ENCODE data around the gene MMP24OS. TPM values are rescaled to one million over a fixed set of nuclear protein-coding genes. Genes with fewer than 3 reads are reported as not detected.

The MMP24OS gene
- total RNA-seq, 2 experiments from 2014 or later = 46.6 to 48.4 TPM

DNA sequence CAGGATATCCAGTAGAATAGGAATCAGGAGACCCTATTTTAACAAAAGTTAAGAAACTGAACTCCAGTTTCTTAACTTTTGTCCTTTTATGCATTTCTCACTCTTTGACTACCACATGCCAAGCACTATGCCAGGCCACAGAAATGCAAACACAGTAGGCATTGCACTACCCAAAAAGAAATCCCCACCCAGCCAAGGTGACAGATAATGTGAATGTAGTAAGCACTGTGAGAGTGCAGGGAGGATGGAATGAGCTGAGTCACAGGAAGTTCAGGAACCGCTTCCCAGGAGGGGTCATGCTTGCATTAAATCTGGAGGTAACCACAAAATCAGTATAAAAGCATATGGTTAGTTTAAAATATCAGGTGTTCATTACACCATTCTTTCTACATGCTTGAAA is 34.4 kb upstream of the MMP24OS start:
- H3K4me3 Mint-ChIP-seq = no peak overlapping the region

DNA sequence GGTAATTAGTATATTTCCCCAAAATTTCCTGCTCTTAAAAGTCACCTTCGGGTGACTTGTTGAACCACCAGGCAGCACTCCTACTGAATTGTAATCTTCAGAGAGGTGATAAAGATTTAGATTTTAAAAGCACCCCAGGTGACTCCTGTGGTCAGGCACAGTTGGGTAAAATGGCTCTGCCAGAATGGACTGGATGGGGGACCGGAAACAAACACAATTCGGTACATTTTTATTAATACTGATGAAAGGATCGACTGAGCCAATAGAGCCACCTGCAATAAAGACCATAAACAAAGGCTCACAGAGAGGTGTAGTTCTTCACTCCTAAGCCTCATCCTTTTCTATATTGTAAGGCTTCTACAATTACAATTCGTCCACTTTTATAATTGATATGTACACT is 33.9 kb upstream of the MMP24OS start:
- ATAC-seq (no peak), DNase-seq (no peak)
- Mint-ChIP-seq H3K4me1 (ENCODE audit: low read depth) (peaks cover 54% of the 10 kb centered on the region), H3K27me3 (no peaks in the 10 kb centered on the region), H3K4me3 (no peak overlapping the region), H3K36me3 (ENCODE audit: low read depth) (peaks cover 26% of the 10 kb centered on the region), H3K9me3 (no peaks in the 10 kb centered on the region), H3K27ac (peak overlapping the region; percentile 49)
- ChIA-PET CTCF (interaction anchor here (6.0 kb wide), 1 partner anchor 18 kb away, joined by 31 read pairs; no protein-coding TSS in a partner anchor), POLR2A (interaction anchor here (1.6 kb wide), 1 partner anchor 13 kb away, joined by 4 read pairs; no protein-coding TSS in a partner anchor)
- TF ChIP-seq, protein P1, sequence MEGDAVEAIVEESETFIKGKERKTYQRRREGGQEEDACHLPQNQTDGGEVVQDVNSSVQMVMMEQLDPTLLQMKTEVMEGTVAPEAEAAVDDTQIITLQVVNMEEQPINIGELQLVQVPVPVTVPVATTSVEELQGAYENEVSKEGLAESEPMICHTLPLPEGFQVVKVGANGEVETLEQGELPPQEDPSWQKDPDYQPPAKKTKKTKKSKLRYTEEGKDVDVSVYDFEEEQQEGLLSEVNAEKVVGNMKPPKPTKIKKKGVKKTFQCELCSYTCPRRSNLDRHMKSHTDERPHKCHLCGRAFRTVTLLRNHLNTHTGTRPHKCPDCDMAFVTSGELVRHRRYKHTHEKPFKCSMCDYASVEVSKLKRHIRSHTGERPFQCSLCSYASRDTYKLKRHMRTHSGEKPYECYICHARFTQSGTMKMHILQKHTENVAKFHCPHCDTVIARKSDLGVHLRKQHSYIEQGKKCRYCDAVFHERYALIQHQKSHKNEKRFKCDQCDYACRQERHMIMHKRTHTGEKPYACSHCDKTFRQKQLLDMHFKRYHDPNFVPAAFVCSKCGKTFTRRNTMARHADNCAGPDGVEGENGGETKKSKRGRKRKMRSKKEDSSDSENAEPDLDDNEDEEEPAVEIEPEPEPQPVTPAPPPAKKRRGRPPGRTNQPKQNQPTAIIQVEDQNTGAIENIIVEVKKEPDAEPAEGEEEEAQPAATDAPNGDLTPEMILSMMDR (IDR thresholded peaks at IDR 0.05) = no peak
- intact Hi-C loops (cut with micrococcal nuclease) = no loop called here

More for the DNA sequence above, 34.4 kb upstream of the MMP24OS start:
- TF ChIP-seq, protein P1 (IDR thresholded peaks at IDR 0.05) = no peak
- Mint-ChIP-seq H3K27ac (peak overlapping the region; percentile 49), H3K36me3 (ENCODE audit: low read depth) (peaks cover 26% of the 10 kb centered on the region), H3K27me3 (no peaks in the 10 kb centered on the region), H3K4me1 (ENCODE audit: low read depth) (peaks cover 49% of the 10 kb centered on the region), H3K9me3 (no peaks in the 10 kb centered on the region)
- intact Hi-C loops (cut with micrococcal nuclease) = no loop called here
- DNase-seq (peak; percentile 39), ATAC-seq (peak; percentile 46)
- ChIA-PET POLR2A (no interaction called here), CTCF (interaction anchor here (3.4 to 6.0 kb wide), 2 partner anchors 7 to 17 kb away, joined by 22 to 31 read pairs; no protein-coding TSS in a partner anchor)

DNA sequence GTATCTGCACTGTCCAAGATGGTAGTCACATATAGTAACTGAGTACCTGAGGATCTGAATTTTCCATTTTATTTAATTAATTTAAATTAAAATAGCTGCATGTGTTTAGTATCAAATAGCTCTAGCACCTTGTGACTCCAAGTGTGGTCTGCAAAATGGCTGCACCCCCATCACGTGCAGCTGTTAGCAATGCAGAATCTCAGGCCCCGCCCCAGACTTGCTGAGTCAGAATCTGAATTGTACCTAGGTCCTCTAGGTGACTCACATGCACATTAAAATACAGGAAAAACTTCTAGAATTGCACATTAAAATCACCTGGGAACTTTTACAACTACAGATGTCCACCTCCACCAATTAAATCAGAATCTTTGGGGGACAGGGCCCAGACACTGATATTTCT is 33.5 kb upstream of the MMP24OS start:
- DNase-seq = peak; percentile 88
- ChIA-PET CTCF (interaction anchor here (0.8 to 6.0 kb wide), 3 partner anchors 18 to 153 kb away, joined by 3 to 31 read pairs (median 3); partner anchors contain the start of gene EIF6), POLR2A (interaction anchor here (1.6 kb wide), 1 partner anchor 13 kb away, joined by 4 read pairs; no protein-coding TSS in a partner anchor)
- Mint-ChIP-seq H3K9me3 (no peaks in the 10 kb centered on the region), H3K36me3 (ENCODE audit: low read depth) (peaks cover 26% of the 10 kb centered on the region), H3K4me1 (ENCODE audit: low read depth) (peaks cover 58% of the 10 kb centered on the region), H3K27ac (peak overlapping the region; percentile 49), H3K4me3 (no peak overlapping the region), H3K27me3 (no peaks in the 10 kb centered on the region)
- intact Hi-C loops (cut with micrococcal nuclease) = no loop called here
- ATAC-seq = peak; percentile 78
- TF ChIP-seq, protein P1 (IDR thresholded peaks at IDR 0.05) = no peak

DNA sequence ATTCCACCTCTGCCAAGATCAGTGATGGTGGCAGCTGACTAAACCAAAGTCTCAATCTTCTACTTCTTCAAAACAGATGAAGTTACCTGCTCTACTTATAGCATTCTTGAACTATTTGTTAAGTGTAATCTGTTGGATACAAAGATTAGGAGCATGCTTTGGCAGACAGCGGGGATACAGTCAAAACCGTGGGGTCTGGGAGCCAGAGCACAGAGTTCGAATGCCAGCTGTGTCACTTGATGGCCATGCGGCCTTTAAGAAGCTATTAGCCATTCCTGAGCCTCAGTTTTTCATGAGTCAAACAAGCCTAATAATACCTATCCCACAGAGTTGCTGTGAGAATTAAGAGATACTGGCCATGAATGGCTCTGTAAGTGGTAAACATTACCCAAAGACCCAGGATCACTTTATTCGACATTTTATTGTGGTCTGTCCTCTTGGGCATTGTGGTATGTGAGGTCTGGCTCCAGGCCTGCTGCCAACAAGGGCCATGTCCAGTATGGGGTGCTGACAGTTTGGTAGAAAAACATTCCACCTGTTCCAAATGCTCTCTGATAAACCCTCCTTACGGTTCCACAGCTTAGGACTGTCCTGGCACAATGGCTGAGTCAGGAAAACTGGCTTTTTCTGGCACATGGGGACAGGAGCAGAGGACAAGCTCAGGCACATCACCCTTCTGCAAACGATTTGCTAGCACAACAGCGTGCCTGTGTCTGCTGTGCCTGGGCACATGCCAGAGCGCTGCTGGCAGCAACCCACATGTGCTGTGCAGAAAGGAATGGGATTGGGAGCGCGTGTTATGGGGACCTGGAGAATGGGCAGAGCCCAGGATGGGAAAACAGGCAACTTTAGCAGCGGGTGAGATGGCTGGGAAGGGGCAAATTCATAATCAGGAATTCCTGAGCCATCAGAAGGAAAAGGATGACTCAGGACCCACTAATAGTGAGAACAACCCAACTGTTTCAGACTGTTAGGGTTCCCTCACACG is 30.0 kb upstream of the MMP24OS start:
- Mint-ChIP-seq H3K4me3 (no peak overlapping the region), H3K27ac (peak overlapping the region; percentile 69), H3K4me1 (ENCODE audit: low read depth) (peaks cover 68% of the 10 kb centered on the region), H3K9me3 (no peaks in the 10 kb centered on the region), H3K27me3 (no peaks in the 10 kb centered on the region), H3K36me3 (ENCODE audit: low read depth) (peaks cover 21% of the 10 kb centered on the region)
- CTCF ChIA-PET = interaction anchor here (0.6 to 6.0 kb wide), 11 partner anchors 6 to 147 kb away, joined by 3 to 31 read pairs (median 4); partner anchors contain the start of gene CEP250
- TF ChIP-seq, protein P1 (IDR thresholded peaks at IDR 0.05) = no peak
- intact Hi-C loops (cut with micrococcal nuclease) = no loop called here
- POLR2A ChIA-PET = interaction anchor here (1.1 kb wide), 1 partner anchor 24 kb away, joined by 3 read pairs; no protein-coding TSS in a partner anchor
- DNase-seq = no peak
- ATAC-seq = no peak

All from activated CD8-positive, alpha-beta T cell treated with anti-CD3 and anti-CD28 coated beads for 36 hours (primary cell).